Cortex of kidney (tissue), 1 donor: Measurements from ENCODE around the gene SLC12A6.
"Not testable (repeated sequence)": the region's sequence is repeated elsewhere in the genome, so short reads cannot be mapped to it uniquely, and the experiment has no call there.

Experiments used
- DNase-seq: peaks from one replicate; lab custom pipeline; 2025; lab: John Stamatoyannopoulos, UW

Gene SLC12A6

DNA sequence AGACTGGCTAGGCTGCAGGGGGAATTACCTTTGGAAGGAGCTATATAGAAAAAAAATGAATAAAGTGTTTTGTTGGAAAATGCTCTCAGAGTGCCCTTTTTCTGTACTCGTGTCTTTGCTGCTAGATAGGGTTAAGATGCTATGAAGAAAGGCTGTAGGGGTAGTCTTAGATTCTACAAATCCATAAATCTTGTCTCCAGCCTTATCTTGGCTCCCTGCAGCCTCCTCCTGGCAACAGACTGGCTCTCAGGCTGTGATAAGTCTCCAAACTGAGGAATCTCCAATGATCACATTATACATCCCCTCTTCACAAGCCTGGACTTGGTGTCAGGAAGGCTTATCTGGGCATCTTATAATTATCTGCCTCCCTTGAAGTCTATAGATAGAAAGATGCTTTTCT, 20.1 kb upstream of the SLC12A6 start:
- DNase-seq: no peak

DNA sequence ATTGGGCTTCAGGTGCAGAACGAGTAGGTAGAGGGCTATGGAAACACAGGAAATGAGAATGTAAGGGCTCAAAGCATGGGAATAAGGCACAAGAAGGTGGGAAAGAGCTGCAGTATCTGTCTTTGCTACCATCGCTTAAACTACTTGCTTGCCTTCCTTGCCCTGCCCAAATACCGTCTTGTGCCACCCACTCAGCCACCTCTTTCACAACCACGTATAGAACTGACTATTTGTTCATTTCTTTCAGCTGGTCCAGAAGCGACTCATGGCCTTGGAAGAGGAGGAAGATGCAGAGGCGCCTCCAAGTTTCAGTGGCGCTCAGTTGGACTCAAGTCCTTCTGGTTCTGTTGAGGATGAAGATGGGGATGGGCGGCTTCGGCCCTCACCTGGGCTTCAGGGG, 17.7 kb upstream of the SLC12A6 start:
- no peak for DNase-seq

- no peak for DNase-seq
These were observed 16.7 kb upstream of the SLC12A6 start for GRCh38 chr15:34354286-34354685.

- DNase-seq: no peak
These were observed 16.0 kb upstream of the SLC12A6 start for GRCh38 chr15:34353627-34354026.

DNA sequence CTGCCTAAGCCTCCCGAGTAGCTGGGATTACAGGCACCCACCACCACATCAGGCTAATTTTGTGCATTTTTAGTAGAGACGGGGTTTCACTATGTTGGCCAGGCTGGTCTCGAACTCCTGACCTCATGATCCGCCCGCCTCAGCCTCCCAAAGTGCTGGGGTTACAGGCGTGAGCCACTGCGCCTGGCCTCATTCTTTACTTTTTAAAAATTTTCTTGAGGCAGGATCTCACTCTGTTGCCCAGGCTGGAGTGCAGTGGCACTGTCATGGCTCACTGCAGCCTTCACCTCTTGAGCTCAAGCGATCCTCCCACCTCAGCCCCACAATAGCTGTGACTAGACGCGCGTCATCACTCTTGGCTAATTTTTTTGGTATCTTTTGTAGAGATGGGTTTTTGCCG, 15.4 kb upstream of the SLC12A6 start:
- DNase-seq: not testable (repeated sequence)

DNA sequence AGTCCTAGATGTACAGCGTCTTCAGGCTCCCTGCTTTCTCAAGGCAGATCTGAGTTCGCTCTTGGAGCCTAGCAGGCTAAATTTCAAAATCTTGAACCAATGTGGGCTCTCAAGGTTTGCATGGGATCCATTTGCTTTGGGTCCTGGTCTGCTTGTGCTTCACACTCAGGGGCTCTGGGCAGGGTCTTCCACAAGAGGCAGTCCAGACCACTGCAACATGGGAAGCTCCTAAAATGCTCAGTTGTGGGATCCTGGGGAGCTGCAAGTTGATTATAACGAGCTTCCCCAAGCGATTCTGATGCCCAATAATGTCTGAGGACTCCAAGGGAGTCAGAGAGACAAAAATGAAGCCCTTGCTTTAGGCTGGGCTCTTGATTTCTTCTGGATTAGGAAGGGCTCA, 12.2 kb upstream of the SLC12A6 start:
- no peak for DNase-seq

DNA sequence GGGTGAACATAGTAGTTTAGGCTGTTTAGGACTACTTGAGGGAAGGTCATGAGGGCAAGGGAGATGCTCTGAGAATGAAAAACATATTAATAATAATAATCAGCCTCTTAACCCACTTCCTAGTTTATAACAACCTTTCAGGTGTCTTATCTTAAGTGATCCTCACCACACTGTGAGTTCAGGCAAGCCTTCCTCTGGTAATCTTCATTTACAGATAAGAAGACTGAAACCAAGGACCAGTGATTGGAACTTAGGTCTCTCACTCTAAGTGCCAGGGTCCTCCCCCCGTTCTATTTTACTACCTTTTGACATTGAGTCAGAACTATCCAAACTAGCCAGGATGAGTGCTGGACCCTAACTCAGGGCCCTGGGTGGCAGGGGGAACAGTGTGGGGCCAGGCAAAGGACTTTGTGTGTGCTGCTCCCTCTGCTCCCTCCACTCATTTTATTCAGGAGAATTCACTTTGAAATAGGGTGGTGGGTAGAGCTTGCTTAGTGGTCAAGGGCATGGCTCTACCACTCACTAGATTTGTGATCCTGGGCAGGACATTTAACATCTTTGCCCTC, 11.2 kb upstream of the SLC12A6 start:
- DNase-seq: no peak

DNA sequence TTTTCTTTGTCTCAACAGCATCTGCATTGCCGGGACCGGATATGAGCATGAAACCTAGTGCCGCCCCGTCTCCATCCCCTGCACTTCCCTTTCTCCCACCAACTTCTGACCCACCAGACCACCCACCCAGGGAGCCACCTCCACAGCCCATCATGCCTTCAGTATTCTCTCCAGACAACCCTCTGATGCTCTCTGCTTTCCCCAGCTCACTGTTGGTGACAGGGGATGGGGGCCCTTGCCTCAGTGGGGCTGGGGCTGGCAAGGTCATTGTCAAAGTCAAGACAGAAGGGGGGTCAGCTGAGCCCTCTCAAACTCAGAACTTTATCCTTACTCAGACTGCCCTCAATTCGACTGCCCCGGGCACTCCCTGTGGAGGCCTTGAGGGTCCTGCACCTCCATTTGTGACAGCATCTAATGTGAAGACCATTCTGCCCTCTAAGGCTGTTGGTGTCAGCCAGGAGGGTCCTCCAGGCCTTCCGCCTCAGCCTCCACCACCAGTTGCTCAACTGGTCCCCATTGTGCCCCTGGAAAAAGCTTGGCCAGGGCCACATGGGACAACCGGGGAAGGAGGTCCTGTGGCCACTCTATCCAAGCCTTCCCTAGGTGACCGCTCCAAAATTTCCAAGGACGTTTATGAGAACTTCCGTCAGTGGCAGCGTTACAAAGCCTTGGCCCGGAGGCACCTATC, 10.5 kb upstream of the SLC12A6 start:
- DNase-seq: no peak

DNA sequence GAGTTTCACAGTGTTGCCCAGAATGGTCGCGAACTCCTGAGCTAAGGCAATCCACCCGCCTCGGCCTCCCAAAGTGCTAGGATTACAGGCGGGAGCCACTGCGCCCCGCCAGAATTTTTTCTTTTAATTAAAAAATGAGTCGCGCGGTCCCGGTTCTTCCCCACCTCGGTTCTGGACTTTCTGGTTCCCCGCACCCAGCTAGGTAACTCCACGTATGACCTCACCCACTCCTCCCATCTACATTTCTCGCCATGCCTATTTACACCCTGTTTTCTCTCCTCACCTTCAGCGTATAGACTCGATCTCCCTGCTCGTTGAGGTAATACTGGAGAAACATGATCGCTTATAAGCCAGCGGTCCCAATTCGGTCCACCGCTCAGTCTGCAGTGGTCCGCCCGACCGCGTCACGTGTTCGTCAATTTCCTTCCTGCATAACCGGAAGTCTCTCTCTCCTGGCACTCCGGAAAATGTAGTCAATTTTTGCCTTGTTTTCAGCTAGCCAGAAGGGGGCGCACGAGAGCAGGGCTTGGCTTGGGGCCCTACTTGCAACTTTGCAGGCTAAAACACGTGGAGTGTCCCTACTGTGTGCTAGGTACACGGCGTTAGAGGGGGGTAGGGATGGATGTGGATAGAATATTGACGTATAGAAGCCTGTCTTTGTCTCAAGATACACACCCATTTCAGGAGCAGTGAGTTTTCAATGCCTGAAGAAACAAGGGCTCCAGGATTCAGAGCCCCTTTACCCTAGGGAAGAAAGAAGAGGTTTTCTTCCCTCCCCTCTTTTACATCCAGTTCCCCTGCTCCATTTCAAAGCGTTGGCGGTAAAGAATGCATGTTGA, 5.4 kb upstream of the SLC12A6 start, which contains the start of the genes NOP10 and NUTM1:
NOP10 (minus strand) TSS at position 400 of the 839 bp plus-strand sequence; CDS start at position 337, 63 bp downstream.
NUTM1 (plus strand) TSS at position 579 of the 839 bp plus-strand sequence. CDS start 382 bp downstream, outside the sequence.
- no peak for DNase-seq

GRCh38 chr15:34342213-34342736, 4.7 kb upstream of the SLC12A6 start:
- not testable (repeated sequence) for DNase-seq

DNA sequence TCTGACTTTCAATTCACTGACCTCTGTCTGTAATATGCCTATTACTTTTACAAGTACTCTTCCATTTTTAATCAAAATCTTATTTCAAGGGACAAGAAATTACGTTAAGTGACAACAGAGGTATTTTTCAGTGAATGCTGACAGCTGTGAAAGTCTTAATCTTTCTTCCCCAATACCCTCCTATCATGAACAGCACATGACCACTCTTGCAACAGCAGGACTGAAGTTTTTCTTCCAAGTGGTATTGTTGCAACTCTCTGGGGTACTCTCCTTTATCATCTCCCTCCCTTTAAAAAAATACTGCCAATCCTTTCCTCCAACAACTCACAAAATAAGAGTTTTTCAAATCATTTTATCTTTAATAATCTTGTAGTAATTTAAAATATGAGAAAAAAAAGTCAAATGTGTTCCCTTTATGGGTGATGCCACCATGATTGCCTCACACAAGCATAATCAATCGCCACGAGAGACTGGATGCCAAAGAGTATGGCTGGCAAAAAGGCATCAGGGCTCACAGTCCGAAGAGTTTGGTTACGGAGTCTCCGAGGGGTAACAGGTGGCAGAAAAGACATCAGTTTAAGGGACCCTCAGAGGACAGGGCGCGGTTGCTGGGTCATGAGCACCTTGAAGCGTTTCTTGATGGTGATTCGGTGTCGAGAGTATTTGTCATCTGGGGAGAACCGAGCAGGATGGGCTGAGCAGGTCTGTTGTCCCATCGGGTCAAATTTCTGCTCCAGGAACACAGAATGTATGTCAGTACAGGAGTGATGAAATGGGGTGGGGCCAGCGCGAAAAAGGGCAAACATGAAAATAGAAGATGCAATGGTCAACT, 4.0 kb upstream of the SLC12A6 start:
- DNase-seq: no peak

DNA sequence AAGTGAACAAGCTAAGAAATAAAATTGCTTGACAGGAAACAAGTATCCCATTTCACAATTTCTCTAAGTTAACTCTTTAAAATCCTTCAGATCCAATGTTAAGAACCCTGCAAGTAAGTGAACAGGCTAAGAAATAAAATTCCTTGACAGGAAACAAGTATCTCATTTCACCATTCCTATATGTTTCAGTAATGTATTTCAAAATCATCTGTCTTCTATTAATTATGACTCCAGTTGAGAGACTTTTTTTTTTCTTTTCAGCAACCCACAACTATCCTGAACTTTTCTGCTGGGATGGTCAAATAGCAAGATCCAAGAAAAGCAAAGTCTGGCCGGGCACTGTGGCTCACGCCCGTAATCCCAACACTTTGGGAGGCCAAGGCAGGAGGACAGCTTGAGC, 2.4 kb upstream of the SLC12A6 start:
- no peak for DNase-seq

DNA sequence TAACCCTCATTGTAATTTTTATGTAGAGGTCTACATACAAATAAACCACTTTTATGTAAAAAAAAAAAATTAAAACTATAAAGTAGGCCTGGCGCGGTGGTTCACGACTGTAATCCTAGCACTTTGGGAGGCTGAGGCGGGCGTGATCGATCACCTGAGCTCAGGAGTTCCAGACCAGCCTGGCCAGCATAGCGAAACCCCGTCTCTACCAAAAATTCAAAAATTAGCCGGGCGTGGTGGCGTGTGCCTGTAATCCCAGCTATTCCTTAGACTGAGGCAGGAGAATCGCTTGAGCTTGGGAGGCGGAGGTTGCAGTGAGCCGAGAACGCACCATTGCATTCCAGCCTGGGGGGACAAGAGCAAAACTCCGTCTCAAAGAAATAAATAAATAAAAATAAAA, 766 bp upstream of the SLC12A6 start:
- no peak for DNase-seq

- DNase-seq: no peak
These were observed 507 bp downstream of the SLC12A6 start for GRCh38 chr15:34336991-34337556.

- no peak for DNase-seq
These were observed 1.2 kb downstream of the SLC12A6 start for GRCh38 chr15:34336231-34336990.

GRCh38 chr15:34335176-34336032, 2.2 kb downstream of the SLC12A6 start:
- no peak for DNase-seq

DNA sequence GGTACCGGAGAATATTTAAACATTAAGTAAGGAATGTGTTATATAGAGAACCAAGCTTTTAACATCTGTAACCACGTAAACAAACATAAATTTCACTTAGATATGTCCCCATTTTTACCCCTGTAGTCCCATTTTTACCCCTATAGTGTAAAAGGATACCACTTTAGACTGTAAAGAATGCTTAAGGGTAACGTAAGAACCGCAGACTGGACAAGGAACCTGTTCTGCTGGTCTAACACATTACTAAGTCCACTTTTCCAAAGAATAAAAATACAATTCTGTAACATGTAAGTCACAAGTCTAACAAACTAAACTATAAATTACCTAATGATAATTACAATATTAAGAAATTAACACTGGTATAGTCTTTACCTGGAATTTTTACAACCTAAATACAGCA, 2.9 kb downstream of the SLC12A6 start:
- no peak for DNase-seq

DNA sequence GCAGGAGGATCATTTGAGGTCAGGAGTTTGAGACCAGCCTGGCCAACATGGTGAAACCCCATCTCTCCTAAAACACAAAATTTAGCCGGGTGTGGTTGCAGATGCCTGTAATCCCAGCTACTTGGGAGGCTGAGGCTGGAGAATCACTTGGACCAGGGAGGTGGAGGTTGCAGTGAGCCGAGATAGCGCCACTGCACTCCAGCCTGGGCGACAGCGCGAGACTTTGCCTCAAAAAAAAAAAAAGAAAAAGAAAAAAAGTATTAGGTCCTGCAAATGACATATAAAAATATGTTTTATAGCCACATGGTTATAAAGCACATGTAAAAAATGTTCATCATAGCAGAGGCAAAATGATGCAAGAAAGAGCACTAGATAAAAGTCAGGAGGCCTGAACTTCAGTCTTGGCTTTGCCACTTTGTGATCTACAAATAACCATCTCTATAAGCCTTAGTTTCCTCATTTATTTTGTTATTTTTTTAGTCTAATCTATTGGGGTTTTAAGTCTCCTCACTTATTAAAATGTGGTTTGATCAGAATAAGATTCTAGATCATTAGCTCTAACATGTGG, 4.9 kb downstream of the SLC12A6 start:
- no peak for DNase-seq

DNA sequence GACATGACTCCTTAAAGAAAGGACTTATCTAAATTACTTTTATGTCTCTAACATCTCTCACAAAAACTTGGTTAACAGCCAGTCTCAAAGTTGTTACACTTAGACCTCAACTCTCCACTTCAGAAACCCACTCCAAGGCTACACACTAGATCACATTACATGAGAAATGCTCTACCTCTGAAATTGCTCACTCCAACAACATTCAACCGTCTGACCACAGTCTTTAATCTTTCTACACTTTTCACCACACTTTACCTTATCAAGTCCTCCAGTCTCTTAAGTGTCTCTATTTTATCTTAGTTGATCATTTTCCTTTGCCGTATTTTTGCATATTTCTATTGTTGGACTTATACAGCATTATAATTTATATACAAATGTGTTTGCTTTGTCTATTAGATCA, 5.8 kb downstream of the SLC12A6 start:
- no peak for DNase-seq
